SK-N-SH treated with all-trans-retinoic acid at 6 μM for 48 hours (cell line): ENCODE data around the gene NTN5.

Experiments used
- ARNTL ChIP-seq: fragments of 450-650 bp; formaldehyde crosslinking; IDR thresholded peaks from 2 replicates; pipeline ENCODE4 v1.5.0; 2020; ENCODE audit warnings: low read depth, mild to moderate bottlenecking, moderate library complexity, borderline replicate concordance
- GLIS3 ChIP-seq: fragments of 250-450 bp; sonication (Bioruptor Pico); IDR thresholded peaks from 2 replicates; pipeline ENCODE4 v1.5.0; 2020; ENCODE audit warnings: mild to moderate bottlenecking, moderate library complexity
- RARB ChIP-seq: fragments of 250-450 bp; sonication (Bioruptor Pico); IDR thresholded peaks from 2 replicates; pipeline ENCODE4 v1.8.0; 2021; ENCODE audit warnings: mild to moderate bottlenecking, moderate library complexity
- ZC3H10 ChIP-seq: fragments of 250-450 bp; sonication (Bioruptor Pico); IDR thresholded peaks from 2 replicates; pipeline ENCODE4 v1.5.1; 2021; ENCODE audit warnings: mild to moderate bottlenecking, moderate library complexity
- ZFP3 ChIP-seq: fragments of 250-450 bp; sonication (Bioruptor Pico); IDR thresholded peaks from 2 replicates; pipeline ENCODE4 v1.5.0; 2020; ENCODE audit warnings: mild to moderate bottlenecking, moderate library complexity
- ZNF70 ChIP-seq: fragments of 450-650 bp; formaldehyde crosslinking; IDR thresholded peaks from 2 replicates; pipeline ENCODE4 v1.5.0; 2020; ENCODE audit warnings: mild to moderate bottlenecking, moderate library complexity
- TF ChIP-seq, protein P1 (sequence below): fragments of 250-450 bp; sonication (Bioruptor Pico); IDR thresholded peaks from 2 replicates; pipeline ENCODE4 v1.8.0; 2020; ENCODE audit warnings: mild to moderate bottlenecking, moderate library complexity, borderline replicate concordance
- TF ChIP-seq, protein P2 (sequence below): fragments of 250-450 bp; sonication (Bioruptor Pico); IDR thresholded peaks from 2 replicates; pipeline ENCODE4 v1.5.1; 2020; ENCODE audit warnings: low read depth, mild to moderate bottlenecking, moderate library complexity
- TF ChIP-seq, protein P3 (sequence below): fragments of 250-450 bp; sonication (Bioruptor Pico); IDR thresholded peaks from 2 replicates; pipeline ENCODE4 v1.8.0; 2021; ENCODE audit warnings: low read depth, mild to moderate bottlenecking, moderate library complexity, borderline replicate concordance

DNA sequence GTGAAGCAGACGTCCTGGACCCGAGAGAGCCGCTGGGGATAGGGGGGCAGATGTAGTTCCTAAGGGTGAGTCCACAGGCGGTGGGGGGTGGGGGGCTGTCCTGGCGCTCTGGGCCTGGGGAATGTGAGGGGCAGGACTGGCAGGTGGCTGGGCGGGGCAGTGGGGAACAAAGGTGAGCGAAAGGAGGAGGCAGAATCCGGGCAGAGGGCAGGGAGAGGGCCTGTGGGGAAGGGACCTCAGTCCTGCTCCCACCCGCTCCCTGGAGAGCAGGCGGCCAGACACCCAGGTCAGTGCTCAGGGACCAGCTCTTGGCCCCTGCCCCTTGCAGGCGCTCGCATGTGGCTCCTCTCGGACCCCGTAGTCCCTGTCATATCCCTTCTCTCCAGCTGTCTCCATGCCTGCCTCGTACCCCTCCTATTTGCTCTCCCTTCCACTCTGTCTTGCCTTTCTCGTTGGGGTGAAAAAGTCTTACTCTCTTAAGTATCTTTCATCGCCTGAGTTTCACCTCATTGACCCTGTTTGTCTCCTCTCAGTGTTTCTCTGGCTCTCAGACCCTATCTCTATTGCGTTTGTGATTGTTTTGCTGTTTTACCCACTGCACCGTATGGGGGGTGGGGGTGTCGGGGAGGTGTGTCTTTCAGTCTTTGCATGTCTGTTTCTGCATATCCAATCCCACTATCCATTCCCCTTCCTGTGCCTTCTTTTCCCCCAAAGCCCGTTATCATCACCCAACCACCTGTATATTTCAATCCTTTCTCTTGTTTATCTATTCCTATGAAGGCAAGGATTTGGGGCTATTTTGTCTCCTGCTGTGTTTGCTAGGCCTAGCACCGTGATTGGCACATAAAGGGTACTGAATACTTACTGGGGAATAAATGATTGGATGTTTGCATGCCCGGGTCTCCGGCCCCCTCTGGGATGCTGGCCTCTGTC, 47.8 kb downstream of the NTN5 start:
- TF ChIP-seq RARB (CRISPR knock-in tag) (no peak), ARNTL (CRISPR knock-in tag) (no peak), ZC3H10 (CRISPR knock-in tag) (no peak), ZNF70 (CRISPR knock-in tag) (no peak), GLIS3 (CRISPR knock-in tag) (no peak), ZFP3 (CRISPR knock-in tag) (no peak)
- TF ChIP-seq, protein P1, sequence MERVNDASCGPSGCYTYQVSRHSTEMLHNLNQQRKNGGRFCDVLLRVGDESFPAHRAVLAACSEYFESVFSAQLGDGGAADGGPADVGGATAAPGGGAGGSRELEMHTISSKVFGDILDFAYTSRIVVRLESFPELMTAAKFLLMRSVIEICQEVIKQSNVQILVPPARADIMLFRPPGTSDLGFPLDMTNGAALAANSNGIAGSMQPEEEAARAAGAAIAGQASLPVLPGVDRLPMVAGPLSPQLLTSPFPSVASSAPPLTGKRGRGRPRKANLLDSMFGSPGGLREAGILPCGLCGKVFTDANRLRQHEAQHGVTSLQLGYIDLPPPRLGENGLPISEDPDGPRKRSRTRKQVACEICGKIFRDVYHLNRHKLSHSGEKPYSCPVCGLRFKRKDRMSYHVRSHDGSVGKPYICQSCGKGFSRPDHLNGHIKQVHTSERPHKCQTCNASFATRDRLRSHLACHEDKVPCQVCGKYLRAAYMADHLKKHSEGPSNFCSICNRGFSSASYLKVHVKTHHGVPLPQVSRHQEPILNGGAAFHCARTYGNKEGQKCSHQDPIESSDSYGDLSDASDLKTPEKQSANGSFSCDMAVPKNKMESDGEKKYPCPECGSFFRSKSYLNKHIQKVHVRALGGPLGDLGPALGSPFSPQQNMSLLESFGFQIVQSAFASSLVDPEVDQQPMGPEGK (CRISPR knock-in tag) = no peak
- TF ChIP-seq, protein P2, sequence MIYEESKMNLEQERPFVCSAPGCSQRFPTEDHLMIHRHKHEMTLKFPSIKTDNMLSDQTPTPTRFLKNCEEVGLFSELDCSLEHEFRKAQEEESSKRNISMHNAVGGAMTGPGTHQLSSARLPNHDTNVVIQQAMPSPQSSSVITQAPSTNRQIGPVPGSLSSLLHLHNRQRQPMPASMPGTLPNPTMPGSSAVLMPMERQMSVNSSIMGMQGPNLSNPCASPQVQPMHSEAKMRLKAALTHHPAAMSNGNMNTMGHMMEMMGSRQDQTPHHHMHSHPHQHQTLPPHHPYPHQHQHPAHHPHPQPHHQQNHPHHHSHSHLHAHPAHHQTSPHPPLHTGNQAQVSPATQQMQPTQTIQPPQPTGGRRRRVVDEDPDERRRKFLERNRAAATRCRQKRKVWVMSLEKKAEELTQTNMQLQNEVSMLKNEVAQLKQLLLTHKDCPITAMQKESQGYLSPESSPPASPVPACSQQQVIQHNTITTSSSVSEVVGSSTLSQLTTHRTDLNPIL (CRISPR knock-in tag) = no peak
- TF ChIP-seq, protein P3, sequence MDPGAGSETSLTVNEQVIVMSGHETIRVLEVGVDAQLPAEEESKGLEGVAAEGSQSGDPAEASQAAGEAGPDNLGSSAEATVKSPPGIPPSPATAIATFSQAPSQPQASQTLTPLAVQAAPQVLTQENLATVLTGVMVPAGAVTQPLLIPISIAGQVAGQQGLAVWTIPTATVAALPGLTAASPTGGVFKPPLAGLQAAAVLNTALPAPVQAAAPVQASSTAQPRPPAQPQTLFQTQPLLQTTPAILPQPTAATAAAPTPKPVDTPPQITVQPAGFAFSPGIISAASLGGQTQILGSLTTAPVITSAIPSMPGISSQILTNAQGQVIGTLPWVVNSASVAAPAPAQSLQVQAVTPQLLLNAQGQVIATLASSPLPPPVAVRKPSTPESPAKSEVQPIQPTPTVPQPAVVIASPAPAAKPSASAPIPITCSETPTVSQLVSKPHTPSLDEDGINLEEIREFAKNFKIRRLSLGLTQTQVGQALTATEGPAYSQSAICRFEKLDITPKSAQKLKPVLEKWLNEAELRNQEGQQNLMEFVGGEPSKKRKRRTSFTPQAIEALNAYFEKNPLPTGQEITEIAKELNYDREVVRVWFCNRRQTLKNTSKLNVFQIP (CRISPR knock-in tag) = no peak
